ENCODE data around the gene FKBP5. TPM values are rescaled to one million over a fixed set of nuclear protein-coding genes. Genes with fewer than 3 reads are reported as not detected.

Gene FKBP5
- total and polyA plus RNA-seq, 2 donors (not counting 1 experiment from before 2014, with no cell fraction given): 2.8 to 7.4 TPM

DNA sequence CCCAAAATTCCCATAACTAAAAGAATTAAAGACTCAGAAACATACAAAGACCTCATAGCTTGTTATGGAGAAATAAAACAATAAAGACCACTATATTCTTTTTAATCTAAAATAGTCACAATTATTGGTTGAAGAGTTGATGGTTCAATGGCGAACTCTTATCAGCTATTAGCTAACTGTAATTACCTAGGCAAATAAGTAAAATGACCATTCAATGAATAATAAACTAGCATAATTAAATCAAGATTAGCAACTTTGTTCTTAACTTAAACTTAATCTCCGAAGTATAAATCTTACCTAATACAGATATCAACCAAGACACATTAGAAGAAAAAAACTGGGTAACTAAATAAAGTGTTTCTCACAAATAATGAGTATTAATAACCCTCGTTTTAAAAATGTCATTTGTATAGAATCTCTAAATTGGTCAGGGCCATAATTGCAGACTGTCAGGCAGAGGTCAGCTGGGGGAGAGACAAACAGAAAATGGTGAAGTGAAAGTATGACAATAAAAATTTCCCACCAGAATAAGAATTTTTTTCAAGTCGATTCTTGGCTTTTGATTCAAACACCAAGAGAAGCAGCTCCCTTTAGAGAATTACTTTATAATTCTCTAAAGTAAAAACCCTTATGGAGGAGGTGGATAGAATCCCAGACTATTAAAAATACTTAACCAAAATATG lies 1.7 kb downstream of the FKBP5 start:
- peak overlapping the region; percentile 69 for H3K9ac ChIP-seq (ENCODE audit: low read length)
- H3K4me2 ChIP-seq (replicated peaks; ENCODE audit: low read depth, low read length, poor library complexity, severe bottlenecking): peak overlapping the region; percentile 96
- DNase-seq: peak; percentile 38
- peak overlapping the region; percentile 89 for H3K27ac Mint-ChIP-seq
- no peaks in the 10 kb centered on the region for H3K27me3 ChIP-seq (replicated peaks in 1 of 4; ENCODE audit: control extremely low read depth in 1 of 4, control insufficient read depth in 3 of 4, insufficient read depth in 4 of 4, low read length in 3 of 4)
- peaks cover 0 to 3% (median 0%) of the 10 kb centered on the region in 3 donors for H3K9me3 ChIP-seq (ENCODE audit: control extremely low read depth in 1 of 3, control insufficient read depth in 2 of 3, insufficient read depth in 1 of 3, low read length in 2 of 3)
- no CpG with 5 or more reads among the region's 4 CpGs for WGBS (ENCODE audit: insufficient coverage)
- POLR2A ChIA-PET: interaction anchor here (0.6 to 1.2 kb wide), 2 partner anchors 45 to 1287 kb away, joined by 5 to 9 read pairs; no protein-coding TSS in a partner anchor
- CTCF ChIA-PET: interaction anchor here (0.9 to 2.7 kb wide), 7 partner anchors 18 to 100 kb away, joined by 3 to 16 read pairs (median 5); partner anchors contain the start of gene ARMC12
- H3K27ac ChIP-seq (ENCODE audit: low read length in 2 of 2): peak overlapping the region in 1 of 2 donors; percentile 60
- H3K4me1 Mint-ChIP-seq: peaks cover 17% of the 10 kb centered on the region
- H3K4me3 ChIP-seq (ENCODE audit: control extremely low read depth in 1 of 5, extremely low read depth in 1 of 5, insufficient read depth in 1 of 5, low read depth in 2 of 5, low read length in 4 of 5): peak overlapping the region; percentile 55 to 82 (median 73)
- peaks cover 13% of the 10 kb centered on the region for H3K79me2 ChIP-seq (ENCODE audit: control insufficient read depth, insufficient read depth, low read length)
- peak overlapping the region; percentile 97 for H3K4me3 Mint-ChIP-seq
- no peaks in the 10 kb centered on the region for H4K20me1 ChIP-seq (ENCODE audit: control insufficient read depth, insufficient read depth, low read length, poor library complexity, severe bottlenecking)
- H3K9me3 Mint-ChIP-seq (ENCODE audit: insufficient read depth): no peaks in the 10 kb centered on the region
- H3K4me1 ChIP-seq (ENCODE audit: control insufficient read depth in 2 of 2, insufficient read depth in 2 of 2, low read length in 2 of 2): peaks cover 5 to 11% of the 10 kb centered on the region in 2 donors
- intact Hi-C loops (cut with micrococcal nuclease): no loop called here
- H2AFZ ChIP-seq (ENCODE audit: insufficient read depth, low read depth, low read length, poor library complexity, severe bottlenecking): peak overlapping the region; percentile 76
- H3K36me3 ChIP-seq (replicated peaks in 1 of 2; ENCODE audit: control extremely low read depth in 1 of 2, control insufficient read depth in 1 of 2, extremely low read depth in 1 of 2, insufficient read depth in 2 of 2, low read length in 1 of 2): no peaks in the 10 kb centered on the region
- H3K27me3 Mint-ChIP-seq: no peaks in the 10 kb centered on the region
- ATAC-seq (ENCODE audit: low read depth): no peak
- TF ChIP-seq, protein P1, sequence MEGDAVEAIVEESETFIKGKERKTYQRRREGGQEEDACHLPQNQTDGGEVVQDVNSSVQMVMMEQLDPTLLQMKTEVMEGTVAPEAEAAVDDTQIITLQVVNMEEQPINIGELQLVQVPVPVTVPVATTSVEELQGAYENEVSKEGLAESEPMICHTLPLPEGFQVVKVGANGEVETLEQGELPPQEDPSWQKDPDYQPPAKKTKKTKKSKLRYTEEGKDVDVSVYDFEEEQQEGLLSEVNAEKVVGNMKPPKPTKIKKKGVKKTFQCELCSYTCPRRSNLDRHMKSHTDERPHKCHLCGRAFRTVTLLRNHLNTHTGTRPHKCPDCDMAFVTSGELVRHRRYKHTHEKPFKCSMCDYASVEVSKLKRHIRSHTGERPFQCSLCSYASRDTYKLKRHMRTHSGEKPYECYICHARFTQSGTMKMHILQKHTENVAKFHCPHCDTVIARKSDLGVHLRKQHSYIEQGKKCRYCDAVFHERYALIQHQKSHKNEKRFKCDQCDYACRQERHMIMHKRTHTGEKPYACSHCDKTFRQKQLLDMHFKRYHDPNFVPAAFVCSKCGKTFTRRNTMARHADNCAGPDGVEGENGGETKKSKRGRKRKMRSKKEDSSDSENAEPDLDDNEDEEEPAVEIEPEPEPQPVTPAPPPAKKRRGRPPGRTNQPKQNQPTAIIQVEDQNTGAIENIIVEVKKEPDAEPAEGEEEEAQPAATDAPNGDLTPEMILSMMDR (IDR thresholded peaks at IDR 0.05): no peak
- TF ChIP-seq EZH2 (IDR thresholded peaks at IDR 0.05; ENCODE audit: borderline replicate concordance, insufficient read depth, low read depth, low read length, poor library complexity, severe bottlenecking): no peak

DNA sequence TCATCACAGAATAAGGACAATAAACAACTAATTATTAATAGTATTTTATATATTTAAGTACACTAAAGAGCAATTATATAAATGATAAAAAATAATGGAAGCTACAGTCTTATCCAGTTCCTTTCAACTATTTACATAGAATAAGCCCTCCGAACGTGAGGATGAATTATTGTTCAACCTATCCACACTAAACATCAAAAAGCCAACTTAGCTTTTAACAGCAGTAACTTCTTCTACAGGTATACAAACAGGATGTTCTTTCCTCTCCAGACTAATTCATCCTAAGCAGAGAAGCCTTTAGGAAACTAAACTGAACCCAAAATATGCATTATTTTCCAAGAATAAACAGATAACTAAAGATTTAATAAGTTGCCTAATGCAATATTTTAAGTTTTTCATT lies 2.3 kb downstream of the FKBP5 start:
- no peak overlapping the region for H3K27ac Mint-ChIP-seq
- Histone ChIP-seq H3K27ac (ENCODE audit: low read length in 2 of 2) (no peak overlapping the region), H3K27me3 (replicated peaks in 1 of 4; ENCODE audit: control extremely low read depth in 1 of 4, control insufficient read depth in 3 of 4, insufficient read depth in 4 of 4, low read length in 3 of 4) (no peaks in the 10 kb centered on the region), H3K36me3 (replicated peaks in 1 of 2; ENCODE audit: control extremely low read depth in 1 of 2, control insufficient read depth in 1 of 2, extremely low read depth in 1 of 2, insufficient read depth in 2 of 2, low read length in 1 of 2) (no peaks in the 10 kb centered on the region), H3K4me2 (replicated peaks; ENCODE audit: low read depth, low read length, poor library complexity, severe bottlenecking) (peak overlapping the region; percentile 96), H3K4me3 (ENCODE audit: control extremely low read depth in 1 of 5, extremely low read depth in 1 of 5, insufficient read depth in 1 of 5, low read depth in 2 of 5, low read length in 4 of 5) (peak overlapping the region in 1 of 5 experiments; percentile 73), H3K79me2 (ENCODE audit: control insufficient read depth, insufficient read depth, low read length) (peaks cover 13% of the 10 kb centered on the region), H4K20me1 (ENCODE audit: control insufficient read depth, insufficient read depth, low read length, poor library complexity, severe bottlenecking) (no peaks in the 10 kb centered on the region), H3K9me3 (ENCODE audit: control extremely low read depth in 1 of 3, control insufficient read depth in 2 of 3, insufficient read depth in 1 of 3, low read length in 2 of 3) (peaks cover 0 to 3% (median 0%) of the 10 kb centered on the region in 3 donors), H3K9ac (ENCODE audit: low read length) (no peak overlapping the region), H3K4me1 (ENCODE audit: control insufficient read depth in 2 of 2, insufficient read depth in 2 of 2, low read length in 2 of 2) (peaks cover 5 to 11% of the 10 kb centered on the region in 2 donors), H2AFZ (ENCODE audit: insufficient read depth, low read depth, low read length, poor library complexity, severe bottlenecking) (no peak overlapping the region)
- no peak for TF ChIP-seq EZH2 (IDR thresholded peaks at IDR 0.05; ENCODE audit: borderline replicate concordance, insufficient read depth, low read depth, low read length, poor library complexity, severe bottlenecking)
- TF ChIP-seq, protein P1 (IDR thresholded peaks at IDR 0.05): no peak
- WGBS (ENCODE audit: insufficient coverage): 67% methylated on average over 1 of the region's 2 CpGs
- H3K27me3 Mint-ChIP-seq: no peaks in the 10 kb centered on the region
- intact Hi-C loops (cut with micrococcal nuclease): no loop called here
- H3K4me3 Mint-ChIP-seq: no peak overlapping the region
- no peak for ATAC-seq (ENCODE audit: low read depth)
- ChIA-PET CTCF (interaction anchor here (0.9 to 2.7 kb wide), 6 partner anchors 17 to 99 kb away, joined by 3 to 16 read pairs (median 6); partner anchors contain the start of gene ARMC12), POLR2A (interaction anchor here (0.6 to 1.2 kb wide), 3 partner anchors 26 to 650 kb away, joined by 3 to 5 read pairs (median 4); no protein-coding TSS in a partner anchor)
- H3K9me3 Mint-ChIP-seq (ENCODE audit: insufficient read depth): no peaks in the 10 kb centered on the region
- H3K4me1 Mint-ChIP-seq: peaks cover 18% of the 10 kb centered on the region
- no peak for DNase-seq

Data from B cell (primary cell).